ENCODE data around the gene CEP41. TPM values are rescaled to one million over a fixed set of nuclear protein-coding genes. Genes with fewer than 3 reads are reported as not detected.
A peak's percentile ranks its signal among the peaks of the same experiment; 100 is the strongest.

The CEP41 gene
- total and polyA plus RNA-seq, 2 experiments from 2014 or later = 17.4 to 25.0 TPM

GRCh38 chr7:130383187-130383980 lies 57.4 kb downstream of the CEP41 start:
- Histone ChIP-seq H3K27ac (ENCODE audit: low read depth) (no peak overlapping the region), H3K4me3 (no peak overlapping the region), H3K79me2 (replicated peaks; ENCODE audit: insufficient read depth) (no peaks in the 10 kb centered on the region), H3K27me3 (ENCODE audit: insufficient read depth) (no peaks in the 10 kb centered on the region), H3K4me2 (no peak overlapping the region), H3K9me2 (ENCODE audit: insufficient read depth) (peaks cover 6% of the 10 kb centered on the region; the same call in 1 of the 2 replicates), H3K36me3 (ENCODE audit: insufficient read depth) (no peaks in the 10 kb centered on the region), H3K4me1 (ENCODE audit: insufficient read depth) (no peaks in the 10 kb centered on the region), H2AFZ (no peak overlapping the region), H4K20me1 (replicated peaks; ENCODE audit: insufficient read depth) (no peaks in the 10 kb centered on the region), H3F3A (replicated peaks; ENCODE audit: low read depth) (no peaks in the 10 kb centered on the region)
- no peak for TF ChIP-seq ZNF114 (CRISPR knock-in tag; IDR thresholded peaks at IDR 0.05)
- no peak for TF ChIP-seq ZNF331 (CRISPR knock-in tag; IDR thresholded peaks at IDR 0.05; ENCODE audit: low read depth)
- Mint-ChIP-seq H3K27me3 (ENCODE audit: insufficient read depth, low read depth, poor library complexity) (peaks cover 12% of the 10 kb centered on the region), H3K36me3 (ENCODE audit: low read depth) (no peaks in the 10 kb centered on the region; the same call in 2 of the 3 replicates), H3K27ac (no peak overlapping the region), H3K4me3 (no peak overlapping the region), H3K9me3 (peaks cover 3% of the 10 kb centered on the region; the same call in 2 of the 3 replicates), H3K4me1 (peaks cover 4% of the 10 kb centered on the region; the same call in 2 of the 3 replicates)
- no peak for DNase-seq (ENCODE audit: low spot score)
- no peak for ATAC-seq

GRCh38 chr7:130381468-130382312 lies 59.1 kb downstream of the CEP41 start:
- H3K79me2 ChIP-seq (replicated peaks; ENCODE audit: insufficient read depth) = no peaks in the 10 kb centered on the region
- Mint-ChIP-seq H3K36me3 (ENCODE audit: low read depth) (peaks cover 3% of the 10 kb centered on the region), H3K4me3 (no peak overlapping the region), H3K27me3 (ENCODE audit: insufficient read depth, low read depth, poor library complexity) (peaks cover 12% of the 10 kb centered on the region), H3K27ac (no peak overlapping the region), H3K4me1 (peaks cover 4% of the 10 kb centered on the region; the same call in 2 of the 3 replicates), H3K9me3 (peaks cover 13% of the 10 kb centered on the region)
- peak; percentile 93 for ATAC-seq
- no peaks in the 10 kb centered on the region for H3K9me2 ChIP-seq (ENCODE audit: insufficient read depth)
- H3K4me3 ChIP-seq = no peak overlapping the region
- H2AFZ ChIP-seq = peak overlapping the region; percentile 63
- TF ChIP-seq CTCF (conservative IDR thresholded peaks at IDR 0.05; ENCODE audit: low read depth in 2 of 2) (peak; percentile 72 to 85), REST (IDR thresholded peaks at IDR 0.05; ENCODE audit: unreplicated experiment) (no peak)
- no peaks in the 10 kb centered on the region for H3K27me3 ChIP-seq (ENCODE audit: insufficient read depth)
- H3K4me1 ChIP-seq (ENCODE audit: insufficient read depth) = no peaks in the 10 kb centered on the region
- no peak overlapping the region for H3K4me2 ChIP-seq
- no peaks in the 10 kb centered on the region for H3F3A ChIP-seq (replicated peaks; ENCODE audit: low read depth)
- no peak overlapping the region for H3K27ac ChIP-seq (ENCODE audit: low read depth)
- DNase-seq (ENCODE audit: low spot score) = peak; percentile 81
- no peaks in the 10 kb centered on the region for H3K36me3 ChIP-seq (ENCODE audit: insufficient read depth)
- no peaks in the 10 kb centered on the region for H4K20me1 ChIP-seq (replicated peaks; ENCODE audit: insufficient read depth)

Data from GM23338 (cell line).